OCI-LY3 (cell line): ENCODE data around the gene AGAP1.

Experiments
- CTCF ChIP-seq: fragments of 200-600, 300-600 bp; sonication (generic); IDR thresholded peaks from 2 replicates; pipeline ENCODE4 v1.5.1; 2014; ENCODE audit warnings: antibody characterized with exemption, low read length, low read depth
- EZH2phosphoT487 ChIP-seq: fragments of 200-600 bp; shearing (Covaris generic); IDR thresholded peaks from 2 replicates; pipeline ENCODE4 v1.6.1; 2018; ENCODE audit warnings: antibody characterized with exemption, mixed run types, low read depth

- TF ChIP-seq CTCF (no peak), EZH2phosphoT487 (no peak)
Measured at GRCh38 chr2:235979753-235980435, 486.1 kb downstream of the AGAP1 start.
